ENCODE measurements around the gene PRM1. TPM values are rescaled to one million over a fixed set of nuclear protein-coding genes. Genes with fewer than 3 reads are reported as not detected.
A peak's percentile ranks its signal among the peaks of the same experiment; 100 is the strongest.

The PRM1 gene
- total and polyA plus RNA-seq, 2 of the 13 experiments (the other 11 are each of a cell fraction or from before 2014, with no cell fraction given): not detected

DNA sequence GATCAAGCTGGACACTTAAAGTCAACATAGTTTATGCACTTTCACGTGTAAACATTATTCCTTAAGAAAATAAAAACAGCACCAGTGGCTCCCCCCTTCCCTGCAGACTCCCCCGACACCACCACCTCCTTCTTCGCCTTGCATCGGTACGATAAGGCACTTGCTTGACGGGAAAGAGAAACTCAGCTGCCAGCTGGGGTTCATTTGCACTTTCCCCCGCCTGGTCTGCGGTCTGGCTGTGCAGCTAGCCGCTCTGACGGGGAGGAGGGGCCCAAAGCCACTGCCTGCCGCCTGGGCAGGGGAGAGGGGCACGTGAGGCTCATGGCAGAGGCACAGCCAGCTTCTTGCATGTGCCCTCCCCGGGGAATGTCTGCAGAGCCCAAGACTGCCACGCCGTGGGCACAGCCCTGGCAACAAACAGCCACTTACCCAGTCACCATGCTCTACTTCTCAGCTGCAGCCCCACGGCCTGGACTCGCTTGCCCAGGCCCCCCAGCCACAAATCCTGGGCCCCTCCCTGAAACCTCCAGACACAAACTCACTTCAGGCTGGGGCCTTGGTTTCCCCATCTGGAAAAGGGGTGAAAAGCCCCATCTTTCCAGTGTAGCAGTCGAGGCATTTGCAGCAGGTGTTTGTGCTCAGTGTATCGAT, 16.5 kb upstream of the PRM1 start (continued):
- TF ChIP-seq FOSL1 (CRISPR knock-in tag; IDR thresholded peaks at IDR 0.05; ENCODE audit: borderline replicate concordance) (no peak), ZNF563 (CRISPR knock-in tag; IDR thresholded peaks at IDR 0.05) (peak; percentile 72; the same call in 1 of the 2 replicates), ZNF772 (CRISPR knock-in tag; IDR thresholded peaks at IDR 0.05) (peak; percentile 82), ZNF746 (CRISPR knock-in tag; IDR thresholded peaks at IDR 0.05) (peak; percentile 81), KLF16 (CRISPR knock-in tag; IDR thresholded peaks at IDR 0.05) (no peak; a peak in 1 of 4 replicates), PAF1 (CRISPR knock-in tag; IDR thresholded peaks at IDR 0.05) (no peak), ZNF501 (CRISPR knock-in tag; IDR thresholded peaks at IDR 0.05) (0 out of 2 replicates have a peak, but pooled peaks have one; percentile 2), GATAD2A (CRISPR knock-in tag; IDR thresholded peaks at IDR 0.05) (no peak), ZNF644 (CRISPR knock-in tag; IDR thresholded peaks at IDR 0.05; ENCODE audit: low read depth) (no peak), CHD2 (IDR thresholded peaks at IDR 0.05; ENCODE audit: low read depth, low read length) (no peak), NR2F6 (IDR thresholded peaks at IDR 0.05) (no peak), NR2F6 (CRISPR knock-in tag; IDR thresholded peaks at IDR 0.05) (peak; percentile 69; the same call in 1 of the 2 replicates), SP140L (CRISPR knock-in tag; IDR thresholded peaks at IDR 0.05; ENCODE audit: borderline replicate concordance) (no peak), YEATS2 (CRISPR knock-in tag; IDR thresholded peaks at IDR 0.05; ENCODE audit: borderline replicate concordance) (no peak)
- TF ChIP-seq, protein P1, sequence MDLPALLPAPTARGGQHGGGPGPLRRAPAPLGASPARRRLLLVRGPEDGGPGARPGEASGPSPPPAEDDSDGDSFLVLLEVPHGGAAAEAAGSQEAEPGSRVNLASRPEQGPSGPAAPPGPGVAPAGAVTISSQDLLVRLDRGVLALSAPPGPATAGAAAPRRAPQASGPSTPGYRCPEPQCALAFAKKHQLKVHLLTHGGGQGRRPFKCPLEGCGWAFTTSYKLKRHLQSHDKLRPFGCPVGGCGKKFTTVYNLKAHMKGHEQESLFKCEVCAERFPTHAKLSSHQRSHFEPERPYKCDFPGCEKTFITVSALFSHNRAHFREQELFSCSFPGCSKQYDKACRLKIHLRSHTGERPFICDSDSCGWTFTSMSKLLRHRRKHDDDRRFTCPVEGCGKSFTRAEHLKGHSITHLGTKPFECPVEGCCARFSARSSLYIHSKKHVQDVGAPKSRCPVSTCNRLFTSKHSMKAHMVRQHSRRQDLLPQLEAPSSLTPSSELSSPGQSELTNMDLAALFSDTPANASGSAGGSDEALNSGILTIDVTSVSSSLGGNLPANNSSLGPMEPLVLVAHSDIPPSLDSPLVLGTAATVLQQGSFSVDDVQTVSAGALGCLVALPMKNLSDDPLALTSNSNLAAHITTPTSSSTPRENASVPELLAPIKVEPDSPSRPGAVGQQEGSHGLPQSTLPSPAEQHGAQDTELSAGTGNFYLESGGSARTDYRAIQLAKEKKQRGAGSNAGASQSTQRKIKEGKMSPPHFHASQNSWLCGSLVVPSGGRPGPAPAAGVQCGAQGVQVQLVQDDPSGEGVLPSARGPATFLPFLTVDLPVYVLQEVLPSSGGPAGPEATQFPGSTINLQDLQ (CRISPR knock-in tag; IDR thresholded peaks at IDR 0.05): 0 out of 2 replicates have a peak, but pooled peaks have one; percentile 66
- TF ChIP-seq, protein P2, sequence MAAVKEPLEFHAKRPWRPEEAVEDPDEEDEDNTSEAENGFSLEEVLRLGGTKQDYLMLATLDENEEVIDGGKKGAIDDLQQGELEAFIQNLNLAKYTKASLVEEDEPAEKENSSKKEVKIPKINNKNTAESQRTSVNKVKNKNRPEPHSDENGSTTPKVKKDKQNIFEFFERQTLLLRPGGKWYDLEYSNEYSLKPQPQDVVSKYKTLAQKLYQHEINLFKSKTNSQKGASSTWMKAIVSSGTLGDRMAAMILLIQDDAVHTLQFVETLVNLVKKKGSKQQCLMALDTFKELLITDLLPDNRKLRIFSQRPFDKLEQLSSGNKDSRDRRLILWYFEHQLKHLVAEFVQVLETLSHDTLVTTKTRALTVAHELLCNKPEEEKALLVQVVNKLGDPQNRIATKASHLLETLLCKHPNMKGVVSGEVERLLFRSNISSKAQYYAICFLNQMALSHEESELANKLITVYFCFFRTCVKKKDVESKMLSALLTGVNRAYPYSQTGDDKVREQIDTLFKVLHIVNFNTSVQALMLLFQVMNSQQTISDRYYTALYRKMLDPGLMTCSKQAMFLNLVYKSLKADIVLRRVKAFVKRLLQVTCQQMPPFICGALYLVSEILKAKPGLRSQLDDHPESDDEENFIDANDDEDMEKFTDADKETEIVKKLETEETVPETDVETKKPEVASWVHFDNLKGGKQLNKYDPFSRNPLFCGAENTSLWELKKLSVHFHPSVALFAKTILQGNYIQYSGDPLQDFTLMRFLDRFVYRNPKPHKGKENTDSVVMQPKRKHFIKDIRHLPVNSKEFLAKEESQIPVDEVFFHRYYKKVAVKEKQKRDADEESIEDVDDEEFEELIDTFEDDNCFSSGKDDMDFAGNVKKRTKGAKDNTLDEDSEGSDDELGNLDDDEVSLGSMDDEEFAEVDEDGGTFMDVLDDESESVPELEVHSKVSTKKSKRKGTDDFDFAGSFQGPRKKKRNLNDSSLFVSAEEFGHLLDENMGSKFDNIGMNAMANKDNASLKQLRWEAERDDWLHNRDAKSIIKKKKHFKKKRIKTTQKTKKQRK (IDR thresholded peaks at IDR 0.05; ENCODE audit: low read length): no peak
- TF ChIP-seq, protein P3, sequence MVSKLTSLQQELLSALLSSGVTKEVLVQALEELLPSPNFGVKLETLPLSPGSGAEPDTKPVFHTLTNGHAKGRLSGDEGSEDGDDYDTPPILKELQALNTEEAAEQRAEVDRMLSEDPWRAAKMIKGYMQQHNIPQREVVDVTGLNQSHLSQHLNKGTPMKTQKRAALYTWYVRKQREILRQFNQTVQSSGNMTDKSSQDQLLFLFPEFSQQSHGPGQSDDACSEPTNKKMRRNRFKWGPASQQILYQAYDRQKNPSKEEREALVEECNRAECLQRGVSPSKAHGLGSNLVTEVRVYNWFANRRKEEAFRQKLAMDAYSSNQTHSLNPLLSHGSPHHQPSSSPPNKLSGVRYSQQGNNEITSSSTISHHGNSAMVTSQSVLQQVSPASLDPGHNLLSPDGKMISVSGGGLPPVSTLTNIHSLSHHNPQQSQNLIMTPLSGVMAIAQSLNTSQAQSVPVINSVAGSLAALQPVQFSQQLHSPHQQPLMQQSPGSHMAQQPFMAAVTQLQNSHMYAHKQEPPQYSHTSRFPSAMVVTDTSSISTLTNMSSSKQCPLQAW (CRISPR knock-in tag; IDR thresholded peaks at IDR 0.05): no peak
